ENCODE data around the gene STK11.

DNA sequence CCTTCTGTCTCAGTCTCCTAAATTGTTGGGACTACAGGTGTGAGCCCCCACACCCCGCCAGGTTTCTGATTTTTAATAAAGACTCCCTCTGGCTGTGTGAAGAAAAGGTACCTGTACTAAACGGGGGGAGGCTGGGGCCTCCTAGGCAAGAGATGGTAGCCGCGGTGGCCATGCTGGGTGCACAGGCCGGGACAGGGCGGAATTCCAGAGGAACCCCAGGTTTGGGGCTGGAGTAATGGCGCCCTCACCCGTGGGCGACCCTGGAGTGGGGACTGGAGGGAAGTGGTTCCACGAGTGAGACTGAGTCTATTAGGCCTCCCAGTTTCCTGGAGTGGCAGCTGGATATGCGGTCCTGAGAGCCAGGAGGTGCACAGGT lies 33.8 kb downstream of the STK11 start:
- no peak for TF ChIP-seq EZH2 (IDR thresholded peaks at IDR 0.05; ENCODE audit: low read depth, unreplicated experiment)
- no peak for TF ChIP-seq CTCF (conservative IDR thresholded peaks at IDR 0.05; ENCODE audit: low read depth in 2 of 2)
- TF ChIP-seq JUNB (IDR thresholded peaks at IDR 0.05; ENCODE audit: unreplicated experiment): no peak
- TF ChIP-seq POLR2AphosphoS5 (IDR thresholded peaks at IDR 0.05; ENCODE audit: low read depth): no peak
- TF ChIP-seq, protein P1, sequence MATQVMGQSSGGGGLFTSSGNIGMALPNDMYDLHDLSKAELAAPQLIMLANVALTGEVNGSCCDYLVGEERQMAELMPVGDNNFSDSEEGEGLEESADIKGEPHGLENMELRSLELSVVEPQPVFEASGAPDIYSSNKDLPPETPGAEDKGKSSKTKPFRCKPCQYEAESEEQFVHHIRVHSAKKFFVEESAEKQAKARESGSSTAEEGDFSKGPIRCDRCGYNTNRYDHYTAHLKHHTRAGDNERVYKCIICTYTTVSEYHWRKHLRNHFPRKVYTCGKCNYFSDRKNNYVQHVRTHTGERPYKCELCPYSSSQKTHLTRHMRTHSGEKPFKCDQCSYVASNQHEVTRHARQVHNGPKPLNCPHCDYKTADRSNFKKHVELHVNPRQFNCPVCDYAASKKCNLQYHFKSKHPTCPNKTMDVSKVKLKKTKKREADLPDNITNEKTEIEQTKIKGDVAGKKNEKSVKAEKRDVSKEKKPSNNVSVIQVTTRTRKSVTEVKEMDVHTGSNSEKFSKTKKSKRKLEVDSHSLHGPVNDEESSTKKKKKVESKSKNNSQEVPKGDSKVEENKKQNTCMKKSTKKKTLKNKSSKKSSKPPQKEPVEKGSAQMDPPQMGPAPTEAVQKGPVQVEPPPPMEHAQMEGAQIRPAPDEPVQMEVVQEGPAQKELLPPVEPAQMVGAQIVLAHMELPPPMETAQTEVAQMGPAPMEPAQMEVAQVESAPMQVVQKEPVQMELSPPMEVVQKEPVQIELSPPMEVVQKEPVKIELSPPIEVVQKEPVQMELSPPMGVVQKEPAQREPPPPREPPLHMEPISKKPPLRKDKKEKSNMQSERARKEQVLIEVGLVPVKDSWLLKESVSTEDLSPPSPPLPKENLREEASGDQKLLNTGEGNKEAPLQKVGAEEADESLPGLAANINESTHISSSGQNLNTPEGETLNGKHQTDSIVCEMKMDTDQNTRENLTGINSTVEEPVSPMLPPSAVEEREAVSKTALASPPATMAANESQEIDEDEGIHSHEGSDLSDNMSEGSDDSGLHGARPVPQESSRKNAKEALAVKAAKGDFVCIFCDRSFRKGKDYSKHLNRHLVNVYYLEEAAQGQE (IDR thresholded peaks at IDR 0.05; ENCODE audit: unreplicated experiment): no peak
- no peak for TF ChIP-seq EZH2phosphoT487 (IDR thresholded peaks at IDR 0.05; ENCODE audit: unreplicated experiment)

Data from GM23338 (cell line).